Adrenal gland (tissue), 12 donors: ENCODE measurements around the gene PPM1F. TPM values are rescaled to one million over a fixed set of nuclear protein-coding genes. Genes with fewer than 3 reads are reported as not detected.

Source experiments
- DNase-seq, 7 donors: peaks; one replicate each; pipeline ENCODE4 v3.0.0-alpha.2; 2019 to 2020
- H3K27ac ChIP-seq, 5 donors: fragments of 200-600 bp; sonication (generic) in 4 of 5; 1 replicate in 3 of 5; 2 replicates in 2 of 5; pipeline versions ENCODE4 v1.5.1 to v1.8.0; 2016 to 2020; ENCODE audit warnings: mild to moderate bottlenecking in 1 of 5
- H3K27me3 ChIP-seq: fragments of 200-600 bp; 2 replicates; pipeline ENCODE4 v1.8.0; 2021
- H3K36me3 ChIP-seq, 2 donors: fragments of 200-600 bp; replicated peaks in 1 of 2; 1 replicate in 1 of 2; 2 replicates in 1 of 2; pipeline versions ENCODE4 v1.5.1 to v1.8.0; 2018 to 2022
- H3K4me1 ChIP-seq, 2 donors: fragments of 200-600 bp; replicated peaks in 1 of 2; 1 replicate in 1 of 2; 2 replicates in 1 of 2; pipeline versions ENCODE4 v1.5.1 to v1.8.0; 2018 to 2021
- H3K4me3 ChIP-seq, 4 donors: fragments of 200-600 bp; sonication (generic) in 3 of 4; one replicate each; pipeline ENCODE4 v1.5.1; 2016 to 2018
- H3K9me3 ChIP-seq, 3 donors: fragments of 200-600 bp; sonication (generic) in 1 of 3; replicated peaks in 1 of 3; 1 replicate in 2 of 3; 2 replicates in 1 of 3; pipeline versions ENCODE4 v1.5.1 to v1.8.0; 2016 to 2021
- CTCF ChIP-seq, 6 experiments: fragments of 450-650 bp in 4 of 6; fragments of 200-600 bp in 2 of 6; sonication (generic) in 1 of 6; IDR thresholded peaks; 1 replicate in 5 of 6; 2 replicates in 1 of 6; pipeline versions ENCODE4 v1.5.1 to v1.8.0; 2016 to 2021; ENCODE audit warnings: antibody characterized with exemption in 6 of 6, mild to moderate bottlenecking in 2 of 6, moderate library complexity in 1 of 6
- POLR2A ChIP-seq, 2 donors: fragments of 450-650 bp; IDR thresholded peaks; one replicate each; pipeline ENCODE4 v1.6.1; 2017; ENCODE audit warnings: antibody characterized with exemption in 2 of 2, mild to moderate bottlenecking in 2 of 2, moderate library complexity in 1 of 2
- WGBS, 4 donors: extraction: QIAGEN DNeasy Blood & Tissue Kit in 2 of 4; methylation state at CpG; one replicate each; pipeline versions ENCODE4 v1.1.5 to v1.1.7; 2013 to 2017; 5-methylcytosine and 5-hydroxymethylcytosine counted together
- intact Hi-C, 2 donors: fragments of 100-400 bp; cut with DNase I; formaldehyde crosslinking; loops; one replicate each; pipeline versions ENCODE4 v1.14.1 to v1.15.0; 2022 to 2023
- polyA plus RNA-seq, 3 donors: library from polyadenylated mRNA; stranded (reverse); fragments of 200-250 nt in 2 of 3; fragments of 350-450 nt in 1 of 3; fragmentation: Illumina TruSeq in 1 of 3; extraction: RNeasy Lipid Tissue Mini Kit (QIAGEN cat#74804) in 1 of 3; gene quantifications; one replicate each; pipeline ENCODE4 v1.2.3, GENCODE V29; 2013 to 2014
- total RNA-seq, 9 donors: library from RNA; depleted of rRNA in 4 of 9; stranded (reverse); fragments of >200 nt in 4 of 9; fragments of 120-200 nt in 1 of 9; fragmentation: NEBNext Ultra II Directional in 1 of 9; extraction: Animal tissue kit (Norgen Biotek cat#: 25700) in 1 of 9; gene quantifications; one replicate each; pipeline versions ENCODE4 v1.1.0 to v1.2.4, GENCODE V29; 2013 to 2023
- donor health status: healthy with polysubstance abuse.
- donor health status: Bipolar disorder and iron deficiency.
- donor health status: DM: yes; HTN: yes; CAD: no.
- donor health status: DM: no; HTN: no; CAD: no.
- donor health status: DM: no; HTN: no; CAD: no.
- donor health status: DM: yes; HTN: yes; CAD: no.

The PPM1F gene
- total and polyA plus RNA-seq, 12 donors, result 9.9 to 60.6 (median 44.0) TPM

- Histone ChIP-seq H3K4me1 (peaks cover 0 to 8% of the 10 kb centered on the region in 2 donors), H3K4me3 (no peak overlapping the region), H3K9me3 (no peaks in the 10 kb centered on the region), H3K27ac (no peak overlapping the region), H3K36me3 (peaks cover 0 to 72% of the 10 kb centered on the region in 2 donors), H3K27me3 (no peaks in the 10 kb centered on the region)
- intact Hi-C loops, result loop anchor here in 1 of 2 donors (10.0 kb wide), 2 partner anchors 66 to 156 kb away; partner anchors contain the start of gene MAPK1
- no peak for TF ChIP-seq POLR2A (IDR thresholded peaks at IDR 0.05)
- no peak for TF ChIP-seq CTCF (IDR thresholded peaks at IDR 0.05)
- no peak for DNase-seq
- 94 to 97% (median 96%) methylated on average over 7 to 12 of the region's 12 CpGs for WGBS, 4 donors
Measured at GRCh38 chr22:21931056-21931455, 21.6 kb downstream of the PPM1F start.

GRCh38 chr22:21929253-21929652, 23.4 kb downstream of the PPM1F start:
- Histone ChIP-seq H3K27ac (no peak overlapping the region), H3K4me3 (no peak overlapping the region), H3K9me3 (no peaks in the 10 kb centered on the region), H3K36me3 (peaks cover 0 to 67% of the 10 kb centered on the region in 2 donors), H3K27me3 (no peaks in the 10 kb centered on the region), H3K4me1 (peaks cover 0 to 8% of the 10 kb centered on the region in 2 donors)
- intact Hi-C loops, result no loop called here
- no peak for TF ChIP-seq CTCF (IDR thresholded peaks at IDR 0.05)
- TF ChIP-seq POLR2A (IDR thresholded peaks at IDR 0.05), result no peak
- DNase-seq, result peak in 1 of 7 donors; percentile 11
- 85 to 96% (median 90%) methylated on average over 3 to 6 of the region's 6 CpGs for WGBS, 4 donors

DNA sequence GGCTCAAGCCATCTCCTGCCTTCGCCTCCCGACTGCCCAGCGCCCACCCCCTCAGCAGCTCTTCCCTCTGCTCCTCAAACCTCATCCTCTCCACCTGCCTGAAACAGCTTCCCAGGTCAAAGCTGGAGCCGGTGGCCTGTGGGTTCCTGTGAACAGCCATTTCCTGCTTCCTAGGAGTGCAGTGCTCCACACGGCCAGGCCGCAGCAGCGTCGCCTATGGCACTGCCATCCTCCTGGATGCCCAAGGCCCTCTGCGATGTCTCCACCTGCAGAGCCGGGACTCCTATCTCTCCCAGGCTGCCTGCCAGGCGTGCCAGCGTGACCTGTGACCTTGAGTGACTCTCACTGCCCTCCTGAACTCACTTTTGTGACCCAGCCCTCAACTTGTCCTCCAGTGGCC, 24.6 kb downstream of the PPM1F start:
- peaks cover 0 to 60% of the 10 kb centered on the region in 2 donors for H3K36me3 ChIP-seq
- DNase-seq, result peak; percentile 68 to 85 (median 78)

DNA sequence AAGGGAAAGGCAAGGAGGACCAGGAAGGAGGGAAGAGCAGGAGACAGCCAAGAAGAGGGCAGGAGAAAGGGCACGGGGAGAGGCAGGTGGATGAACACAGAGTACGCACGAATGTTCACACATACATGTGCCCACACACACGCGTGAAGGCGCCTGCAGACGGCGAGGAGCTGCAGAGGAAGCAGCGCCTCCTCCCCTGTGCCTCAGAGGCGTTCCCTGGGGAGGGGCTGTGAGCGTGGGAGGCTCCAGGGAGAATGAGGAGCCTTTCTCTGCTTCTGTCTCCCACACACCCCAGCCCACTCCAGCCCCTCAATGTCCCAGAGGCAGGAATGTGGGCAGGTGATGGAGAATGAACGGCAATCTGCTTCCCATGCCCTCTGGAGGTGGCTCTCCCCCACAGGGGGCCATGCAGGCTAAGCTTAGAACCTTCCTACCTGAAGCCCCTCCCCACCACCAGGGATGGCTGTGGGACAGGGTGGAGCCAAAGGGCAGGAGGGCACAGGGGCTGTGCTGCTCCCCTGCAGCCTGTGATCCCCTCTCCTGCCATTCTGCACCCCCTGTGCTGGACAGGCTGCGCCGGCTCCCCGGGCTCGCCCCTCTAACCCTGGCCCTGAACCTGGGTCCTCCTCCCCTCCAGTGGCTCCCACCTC, 25.3 kb downstream of the PPM1F start:
- Histone ChIP-seq H3K9me3 (no peaks in the 10 kb centered on the region), H3K4me1 (peaks cover 0 to 9% of the 10 kb centered on the region in 2 donors), H3K36me3 (peaks cover 0 to 58% of the 10 kb centered on the region in 2 donors), H3K4me3 (no peak overlapping the region), H3K27ac (no peak overlapping the region), H3K27me3 (no peaks in the 10 kb centered on the region)
- TF ChIP-seq POLR2A (IDR thresholded peaks at IDR 0.05), result no peak
- no peak for TF ChIP-seq CTCF (IDR thresholded peaks at IDR 0.05)
- WGBS, 4 donors, result 87 to 94% (median 91%) methylated on average over 15 to 16 of the region's 16 CpGs
- no peak for DNase-seq
- intact Hi-C loops, result no loop called here

More for the DNA sequence above, 24.6 kb downstream of the PPM1F start:
- Histone ChIP-seq H3K27me3 (no peaks in the 10 kb centered on the region), H3K9me3 (no peaks in the 10 kb centered on the region), H3K4me3 (no peak overlapping the region), H3K27ac (peak overlapping the region in 1 of 5 donors; percentile 16), H3K4me1 (peaks cover 0 to 8% of the 10 kb centered on the region in 2 donors)
- WGBS, 4 donors, result 46 to 56% (median 53%) methylated on average over 10 to 12 of the region's 12 CpGs
- TF ChIP-seq CTCF (IDR thresholded peaks at IDR 0.05) (no peak), POLR2A (IDR thresholded peaks at IDR 0.05) (no peak)
- intact Hi-C loops, result no loop called here
